ENCODE measurements around the gene ADAMTS17. TPM values are rescaled to one million over a fixed set of nuclear protein-coding genes. Genes with fewer than 3 reads are reported as not detected.

The ADAMTS17 gene
- total and polyA plus RNA-seq, 9 of the 15 experiments (the other 6 are each of a cell fraction or from before 2014, with no cell fraction given): 0.01 to 0.14 (median 0.07) TPM; not detected in 6

DNA sequence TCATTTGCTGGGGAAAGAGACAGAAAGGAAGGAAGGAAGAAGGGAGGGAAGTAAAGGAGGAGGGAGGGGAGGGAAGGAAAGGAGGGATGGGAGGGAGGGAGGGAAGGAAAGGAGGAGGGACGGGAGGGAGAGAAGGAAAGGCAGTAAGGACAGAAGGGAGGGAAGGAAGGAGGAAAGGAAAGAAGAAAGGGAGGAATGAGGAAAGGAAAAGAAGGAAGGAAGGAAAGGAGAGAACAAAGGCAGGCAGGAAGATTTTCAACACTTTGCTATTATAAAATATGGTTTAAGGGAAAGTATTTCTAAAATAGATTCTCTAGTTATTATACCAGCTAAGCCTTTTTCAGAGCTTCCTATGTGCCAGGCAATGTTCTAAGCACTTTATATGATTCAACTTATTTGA, 330.5 kb downstream of the ADAMTS17 start:
- Histone ChIP-seq H3K9me1 (ENCODE audit: control insufficient read depth, insufficient read depth, low read length) (no peaks in the 10 kb centered on the region), H2AFZ (ENCODE audit: low read depth, low read length) (no peak overlapping the region), H3K36me3 (ENCODE audit: control insufficient read depth, insufficient read depth, low read length) (no peaks in the 10 kb centered on the region), H3K27me3 (ENCODE audit: control insufficient read depth in 2 of 2, insufficient read depth in 2 of 2, low read length in 2 of 2) (peaks cover 0 to 9% of the 10 kb centered on the region in 2 experiments; a peak in 2 of 5 replicates), H4K20me1 (replicated peaks; ENCODE audit: control insufficient read depth, insufficient read depth, low read length) (no peaks in the 10 kb centered on the region), H3K4me3 (no peak overlapping the region), H3K79me2 (ENCODE audit: control insufficient read depth, insufficient read depth, low read length) (no peaks in the 10 kb centered on the region), H3K27ac (ENCODE audit: extremely low read depth, low read depth, low read length) (no peak overlapping the region), H3K9me3 (replicated peaks; ENCODE audit: control insufficient read depth, insufficient read depth, low read depth, low read length) (no peaks in the 10 kb centered on the region), H3K4me1 (replicated peaks in 1 of 2; ENCODE audit: control insufficient read depth in 2 of 2, insufficient read depth in 2 of 2, low read length in 2 of 2) (no peaks in the 10 kb centered on the region), H3K9ac (ENCODE audit: insufficient read depth in 1 of 2, low read depth in 2 of 2, low read length in 2 of 2) (no peak overlapping the region), H3K4me2 (ENCODE audit: insufficient read depth, low read length) (no peak overlapping the region)
- ATAC-seq: no peak
- WGBS (ENCODE audit: insufficient coverage, low coverage, missing lambda C conversion rate): no CpG with 5 or more reads among the region's 1 CpG
- in situ Hi-C loops (cut with MboI): no loop called here
- BruUV-seq (replicated peaks): no TSS peak
- no peak for FAIRE-seq
- POLR2A ChIA-PET: no interaction called here
- intact Hi-C loops (cut with micrococcal nuclease): no loop called here
- CTCF ChIA-PET (ENCODE audit: low intra/inter-chr PET ratio): no interaction called here
- TF ChIP-seq PCBP2 (IDR thresholded peaks at IDR 0.05; ENCODE audit: low read depth, low read length, poor library complexity, severe bottlenecking) (peak; percentile 86), PCBP1 (IDR thresholded peaks at IDR 0.05; ENCODE audit: low read depth, low read length, poor library complexity, severe bottlenecking) (peak; percentile 53)
- TF ChIP-seq, protein P1, sequence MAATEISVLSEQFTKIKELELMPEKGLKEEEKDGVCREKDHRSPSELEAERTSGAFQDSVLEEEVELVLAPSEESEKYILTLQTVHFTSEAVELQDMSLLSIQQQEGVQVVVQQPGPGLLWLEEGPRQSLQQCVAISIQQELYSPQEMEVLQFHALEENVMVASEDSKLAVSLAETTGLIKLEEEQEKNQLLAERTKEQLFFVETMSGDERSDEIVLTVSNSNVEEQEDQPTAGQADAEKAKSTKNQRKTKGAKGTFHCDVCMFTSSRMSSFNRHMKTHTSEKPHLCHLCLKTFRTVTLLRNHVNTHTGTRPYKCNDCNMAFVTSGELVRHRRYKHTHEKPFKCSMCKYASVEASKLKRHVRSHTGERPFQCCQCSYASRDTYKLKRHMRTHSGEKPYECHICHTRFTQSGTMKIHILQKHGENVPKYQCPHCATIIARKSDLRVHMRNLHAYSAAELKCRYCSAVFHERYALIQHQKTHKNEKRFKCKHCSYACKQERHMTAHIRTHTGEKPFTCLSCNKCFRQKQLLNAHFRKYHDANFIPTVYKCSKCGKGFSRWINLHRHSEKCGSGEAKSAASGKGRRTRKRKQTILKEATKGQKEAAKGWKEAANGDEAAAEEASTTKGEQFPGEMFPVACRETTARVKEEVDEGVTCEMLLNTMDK (IDR thresholded peaks at IDR 0.05; ENCODE audit: borderline replicate concordance, insufficient read depth, low read depth, low read length, poor library complexity, severe bottlenecking): no peak
- no peak for DNase-seq (ENCODE audit: extremely low read depth in 1 of 4, low spot score in 3 of 4)
